Hepatocyte (in vitro differentiated cells): ENCODE results near the gene SLC30A7.
"Not testable (repeated sequence)": the region's sequence is repeated elsewhere in the genome, so short reads cannot be mapped to it uniquely, and the experiment has no call there.

Experiments used
- CTCF ChIP-seq: fragments of 200-600 bp; sonication (generic); IDR thresholded peaks from 2 replicates; pipeline ENCODE4 v1.5.1; 2016; ENCODE audit warnings: antibody characterized with exemption, mild to moderate bottlenecking; ENCODE audit not compliant: poor library complexity
- EZH2 ChIP-seq: fragments of 200-600 bp; sonication (generic); IDR thresholded peaks from 2 replicates; pipeline ENCODE4 v1.6.1; 2016; ENCODE audit warnings: antibody characterized with exemption, mild to moderate bottlenecking, borderline replicate concordance
- EZH2phosphoT487 ChIP-seq: fragments of 200-600 bp; sonication (generic); IDR thresholded peaks from one replicate; pipeline ENCODE4 v1.6.1; 2018; ENCODE audit warnings: antibody characterized with exemption, mild to moderate bottlenecking, low read depth, moderate library complexity; ENCODE audit not compliant: unreplicated experiment, severe bottlenecking

DNA sequence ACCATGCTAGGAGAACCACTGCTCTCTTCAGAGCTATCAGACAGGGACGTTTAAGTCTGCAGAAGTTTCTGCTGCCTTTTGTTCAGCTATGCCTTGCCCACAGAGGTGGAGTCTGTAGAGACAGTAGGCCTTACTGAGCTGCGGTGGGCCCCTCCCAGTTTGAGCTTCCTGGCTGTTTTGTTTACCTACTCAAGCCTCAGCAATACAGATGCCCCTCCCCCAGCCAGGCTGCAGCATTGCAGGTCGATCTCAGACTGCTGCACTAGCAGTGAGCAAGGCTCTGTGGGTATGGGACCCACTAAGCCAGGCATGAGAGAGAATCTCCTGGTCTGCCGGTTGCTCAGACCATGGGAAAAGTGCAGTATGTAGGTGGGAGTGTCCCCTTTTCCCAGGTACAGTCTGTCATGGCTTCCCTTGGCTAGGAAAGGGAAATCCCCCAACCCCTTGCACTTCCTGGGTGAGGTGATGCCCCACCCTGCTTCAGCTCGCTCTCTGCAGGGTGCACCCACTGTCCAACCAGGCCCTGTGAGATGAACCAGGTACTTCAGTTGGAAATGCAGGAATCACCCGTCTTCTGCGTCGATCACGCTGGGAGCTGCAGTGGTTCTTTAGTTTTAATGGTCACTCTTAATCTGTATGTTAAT is 53.7 kb downstream of the SLC30A7 start:
- TF ChIP-seq CTCF, EZH2phosphoT487, EZH2: not testable (repeated sequence)
